DMS53 treated with DMSO at 0.1 percent for 48 hours (cell line): Measurements from ENCODE around the gene DPF1.

Source experiments
- DNase-seq: peaks from one replicate; lab custom pipeline; 2025; ENCODE audit not compliant: unreplicated experiment; lab: John Stamatoyannopoulos, UW

Gene DPF1

DNA sequence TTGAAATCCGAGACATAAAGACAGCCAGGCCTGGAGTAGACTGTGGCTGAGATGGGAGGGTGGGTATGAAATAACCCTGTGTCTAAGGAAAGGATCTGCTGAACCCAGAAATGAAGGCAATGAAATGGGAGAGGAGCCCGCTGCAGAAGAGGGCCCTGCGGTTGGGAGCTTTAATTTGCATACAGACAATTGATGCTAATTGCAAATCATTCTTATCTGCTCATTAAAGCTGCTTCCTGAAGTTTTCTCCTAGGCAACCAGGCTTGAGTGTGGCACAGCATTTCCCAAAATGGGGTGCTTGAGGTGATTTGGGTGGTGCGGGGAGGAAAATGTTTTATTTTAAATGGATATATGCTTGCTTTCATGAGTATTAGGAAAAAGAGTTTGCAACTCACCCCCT is 55.4 kb downstream of the DPF1 start:
- no peak for DNase-seq

- DNase-seq: no peak
Measured at GRCh38 chr19:38165335-38165734, 58.7 kb downstream of the DPF1 start.

- no peak for DNase-seq
Measured at GRCh38 chr19:38164526-38164925, 59.5 kb downstream of the DPF1 start.

DNA sequence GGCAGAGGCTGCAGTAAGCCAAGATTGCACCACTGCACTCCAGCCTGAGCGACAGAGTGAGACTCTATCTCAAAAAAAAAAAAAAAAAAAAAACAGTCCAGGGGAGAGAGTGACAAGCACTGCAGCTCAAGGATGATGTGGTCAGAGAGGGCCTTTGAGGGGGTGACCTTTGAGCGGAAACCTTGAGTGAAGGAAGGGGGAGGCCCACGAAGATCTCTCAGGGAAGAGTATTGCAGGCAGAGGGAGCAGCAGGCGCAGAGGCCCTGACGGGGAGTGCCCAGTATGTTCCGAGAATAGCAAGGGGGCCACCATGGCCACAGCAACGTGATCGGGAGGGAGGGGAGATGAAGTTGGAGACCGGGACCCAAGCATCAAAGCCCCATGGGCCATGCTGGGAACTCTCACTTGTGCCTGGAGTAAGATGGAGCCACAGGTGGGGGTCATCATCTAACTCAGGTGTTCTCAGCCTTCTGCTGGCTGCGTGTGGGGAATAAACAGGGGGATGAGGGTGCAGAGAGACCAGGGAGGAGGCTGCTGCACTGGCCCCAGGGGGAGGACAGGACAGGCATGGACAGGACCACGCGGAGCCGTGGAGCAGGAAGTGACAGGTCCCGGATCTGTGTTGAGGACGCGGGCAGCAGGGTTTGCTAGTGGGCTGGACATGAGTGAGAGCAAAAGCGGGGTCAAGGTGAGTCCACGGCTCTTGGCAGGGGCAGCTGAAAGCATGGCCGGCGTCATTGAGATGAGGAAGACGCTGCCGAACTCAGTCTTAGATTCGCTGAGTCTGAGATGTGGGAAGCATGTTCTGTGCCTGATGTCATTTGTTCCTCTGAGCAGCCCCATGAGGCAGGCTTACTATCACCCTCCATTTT is 60.4 kb downstream of the DPF1 start:
- no peak for DNase-seq

DNA sequence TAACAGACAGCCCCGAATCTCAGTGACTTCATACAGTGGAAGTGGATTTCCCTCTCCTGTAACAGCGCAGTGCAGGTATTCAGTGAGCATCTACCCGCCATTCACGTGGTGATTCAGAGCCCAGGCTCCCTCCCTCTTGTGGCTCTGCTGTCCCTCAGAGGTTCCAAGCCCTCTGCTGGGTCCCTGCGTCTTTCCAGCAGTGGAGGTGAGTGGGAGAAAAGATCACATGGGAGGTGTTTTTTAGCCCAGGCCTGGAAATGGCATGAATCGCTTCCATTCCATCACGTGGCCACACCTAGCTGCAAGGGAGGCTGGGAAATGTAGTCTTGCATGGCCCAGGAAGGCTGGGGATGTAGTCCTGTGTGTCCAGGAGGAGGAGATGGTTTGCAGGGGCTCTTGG is 61.4 kb downstream of the DPF1 start:
- no peak for DNase-seq

GRCh38 chr19:38162094-38162493 is 61.9 kb downstream of the DPF1 start:
- no peak for DNase-seq
